ENCODE results near the gene ANK3.

ANK3 gene

DNA sequence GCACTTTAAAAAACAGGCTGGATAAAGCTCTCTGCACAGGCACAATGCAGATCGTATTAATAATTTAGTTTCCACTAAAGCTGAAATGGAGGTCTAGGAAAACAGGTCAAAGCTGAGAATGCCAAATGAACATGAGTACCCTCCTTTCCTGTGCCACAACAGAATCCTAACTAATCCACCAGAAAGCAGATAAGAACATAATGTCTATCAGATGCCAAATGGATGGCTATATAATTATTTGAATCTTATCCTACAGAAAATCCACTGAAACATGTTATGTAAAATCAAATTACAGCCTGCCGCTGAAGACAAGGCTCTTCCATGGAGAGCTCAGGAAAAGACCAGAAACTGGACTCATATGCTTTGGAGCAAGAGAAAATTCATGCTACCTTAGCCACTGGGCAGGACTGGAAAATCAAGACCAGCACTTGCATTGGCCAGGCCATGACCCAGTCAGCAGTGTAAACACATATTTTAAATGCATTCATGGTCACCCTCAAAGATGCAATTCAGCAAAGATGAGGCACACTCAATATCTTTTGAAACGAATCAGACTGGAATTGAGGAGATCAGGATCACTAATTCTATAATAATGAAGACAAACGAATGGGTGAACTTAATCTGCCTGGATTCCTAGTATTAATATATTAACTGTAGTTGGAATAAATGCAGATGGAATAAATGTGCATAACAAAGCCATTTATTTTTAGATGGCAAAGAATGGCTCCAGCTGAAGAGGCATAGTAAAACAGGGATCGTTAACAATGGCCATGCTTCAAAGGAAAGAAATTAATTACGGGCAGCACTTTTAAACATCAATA is 13.2 kb downstream of the ANK3 start:
- DNase-seq, result no peak

DNA sequence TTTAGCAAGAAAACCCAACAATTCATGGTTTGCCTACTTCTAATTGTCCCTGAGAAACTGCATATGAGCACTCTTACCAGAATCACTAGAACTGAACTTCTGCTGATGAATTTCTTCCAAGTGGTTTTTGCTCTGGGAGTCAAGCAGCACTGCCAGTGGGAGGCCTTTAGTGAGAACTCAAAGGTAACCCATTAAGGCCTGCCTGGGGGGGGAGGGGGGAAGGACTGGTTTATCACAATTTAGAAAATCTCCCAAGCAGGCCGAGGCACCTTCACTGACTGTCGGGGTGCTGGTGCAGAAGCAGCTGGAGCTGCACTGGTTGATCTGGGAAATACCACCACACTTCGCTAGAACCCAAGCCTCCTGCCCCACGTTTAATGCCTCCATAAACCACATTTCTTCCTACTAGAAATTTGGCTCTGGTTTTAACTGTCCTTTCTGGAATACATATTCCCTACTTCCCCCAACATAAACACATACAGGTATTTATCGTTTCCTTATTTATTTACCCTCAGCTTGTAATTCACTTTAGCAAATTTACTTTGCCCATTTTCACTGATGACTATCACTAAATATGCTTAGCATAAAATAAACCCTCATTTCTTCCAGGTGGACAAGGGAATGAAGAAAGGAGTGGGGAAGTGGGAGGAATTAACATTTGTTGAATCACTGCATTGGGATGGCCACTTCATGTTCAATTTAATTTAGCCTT is 14.2 kb downstream of the ANK3 start:
- DNase-seq, result no peak

DNA sequence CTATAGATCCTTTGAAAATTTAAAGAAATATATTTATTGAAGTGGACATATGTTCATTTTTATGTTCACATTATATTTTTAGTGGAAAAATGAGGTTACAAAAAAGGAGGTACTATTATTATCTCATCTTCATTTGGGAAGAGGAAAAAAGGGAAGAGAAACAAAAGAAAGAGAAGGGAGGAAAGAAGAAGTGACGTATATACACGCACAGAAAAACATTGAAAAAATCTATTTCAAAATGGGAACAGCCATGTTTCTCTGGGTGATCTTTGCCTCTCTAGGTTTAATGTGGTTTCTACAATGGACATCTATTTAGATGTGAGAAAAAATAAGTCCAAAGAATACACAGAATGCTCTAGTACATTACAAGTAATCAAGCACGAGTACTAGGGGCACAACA is 14.8 kb downstream of the ANK3 start:
- no peak for DNase-seq

DNA sequence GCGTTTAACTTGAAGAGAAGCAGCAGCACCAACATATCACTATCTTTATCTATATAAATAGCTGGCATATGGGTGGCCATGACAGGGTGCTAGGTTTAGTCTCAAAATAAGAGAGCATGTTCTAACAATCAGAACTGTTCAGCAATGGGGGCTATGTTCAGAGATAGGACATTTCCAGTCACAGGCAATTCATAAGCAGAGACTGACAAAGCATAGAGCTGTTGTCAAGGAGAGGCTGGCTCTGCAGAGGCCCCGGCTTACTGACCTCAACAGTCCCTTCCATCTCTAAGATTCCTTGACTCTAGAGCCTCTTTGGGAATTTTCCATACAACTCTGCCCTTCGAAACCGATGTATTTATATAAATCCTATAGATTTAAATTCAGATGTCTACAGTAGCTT is 17.2 kb downstream of the ANK3 start:
- no peak for DNase-seq

DNA sequence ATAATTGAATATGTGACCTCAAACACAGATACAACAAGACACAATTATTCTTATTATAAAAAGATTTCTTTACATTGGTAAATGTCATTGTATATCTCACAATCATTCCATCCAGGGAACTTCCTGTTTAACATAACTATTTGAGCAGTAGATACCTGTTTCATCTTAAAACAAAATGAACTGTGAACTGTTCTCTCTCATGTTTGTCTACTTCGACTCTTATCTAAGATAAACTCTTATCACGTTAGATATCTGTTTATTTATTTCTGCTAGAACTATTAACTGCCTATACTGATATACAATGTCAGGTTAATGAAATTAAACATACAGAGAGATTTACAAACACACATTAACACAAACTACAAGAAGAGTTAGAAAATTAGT is 20.1 kb downstream of the ANK3 start:
- no peak for DNase-seq

DNA sequence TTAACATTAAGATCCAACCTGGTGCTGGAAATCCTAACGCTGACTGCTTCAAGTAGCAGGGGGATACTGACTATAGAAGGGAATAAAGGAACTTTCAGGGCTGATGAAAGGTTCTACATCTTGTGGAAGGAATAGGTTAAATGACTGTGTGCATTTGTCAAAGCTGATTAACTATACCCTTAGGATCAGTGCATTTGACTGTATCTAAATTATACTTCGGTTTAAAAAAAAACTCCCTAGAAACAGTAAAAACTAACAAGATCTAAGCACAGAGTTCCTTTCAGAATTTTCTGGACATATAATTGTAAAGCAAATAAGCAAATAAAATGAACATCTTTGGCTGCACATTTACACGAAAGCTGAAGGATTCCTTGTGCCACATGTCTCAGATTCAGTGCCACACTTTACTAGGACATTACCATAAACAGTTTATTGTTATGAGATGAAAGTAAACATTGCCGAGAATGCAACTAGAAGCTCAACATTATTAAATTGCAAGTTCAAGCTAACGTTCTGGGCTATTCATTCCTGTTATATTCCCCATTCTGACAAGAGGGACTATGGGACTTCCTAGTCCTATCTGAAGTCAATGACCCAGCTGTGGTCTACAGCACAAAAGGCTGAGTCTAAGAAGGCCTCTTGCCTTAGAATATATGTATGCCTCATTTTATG is 20.7 kb downstream of the ANK3 start:
- no peak for DNase-seq

DNA sequence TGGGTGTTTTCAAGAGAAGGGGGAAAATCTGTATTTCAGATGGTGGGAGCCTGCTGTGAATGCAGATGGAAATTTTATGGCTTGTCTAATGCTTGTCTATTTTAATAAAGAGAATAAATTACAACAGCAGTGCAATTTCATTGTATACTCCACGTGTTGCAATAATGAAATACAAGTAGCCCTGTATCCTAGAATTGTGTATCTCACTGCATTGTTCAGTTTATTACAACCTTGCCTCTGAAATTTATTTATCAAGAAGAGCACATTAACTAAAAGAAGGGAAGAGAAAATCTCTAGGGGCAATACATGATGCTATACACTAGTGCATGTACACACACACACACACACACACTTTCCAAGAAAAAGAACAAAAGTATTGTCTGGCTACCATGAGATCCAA is 21.8 kb downstream of the ANK3 start:
- DNase-seq, result no peak

DNA sequence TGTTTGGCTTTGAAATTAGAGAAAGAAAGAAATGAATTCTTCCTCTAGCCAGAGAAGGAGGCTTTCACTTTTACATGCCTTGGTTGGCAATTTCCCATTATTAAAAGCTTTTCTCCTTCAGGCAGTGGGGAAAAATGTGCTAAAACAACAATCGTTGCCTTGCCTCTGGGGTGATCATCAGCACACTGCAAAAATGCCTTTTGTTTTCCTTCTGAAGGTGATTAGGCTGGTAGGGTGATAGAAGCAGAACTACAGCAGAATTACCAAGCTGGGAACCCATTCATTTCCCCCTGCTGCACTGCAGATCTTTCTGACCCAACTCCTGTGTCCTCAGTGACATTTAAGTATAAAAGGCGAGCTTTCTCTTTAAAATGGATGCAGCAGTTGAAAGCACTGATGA is 22.2 kb downstream of the ANK3 start:
- DNase-seq, result no peak

DNA sequence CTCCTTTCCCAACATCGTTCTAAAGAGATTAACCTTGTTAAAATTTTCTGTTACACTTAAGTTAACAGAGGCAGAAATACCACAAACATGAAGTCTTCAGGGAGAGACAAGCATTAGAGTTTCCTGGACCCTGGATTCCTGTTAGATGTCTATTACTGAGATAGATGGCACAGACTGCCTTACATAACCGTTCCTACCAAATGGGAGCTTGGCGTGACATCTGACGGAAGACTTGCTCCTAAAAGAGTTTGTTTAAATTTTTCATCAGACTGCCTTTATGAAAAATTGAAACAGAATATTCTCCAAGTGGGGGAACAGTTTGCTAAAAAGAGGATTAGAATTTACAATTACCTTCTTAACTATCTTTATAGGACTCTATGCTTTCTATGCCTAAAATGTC is 22.7 kb downstream of the ANK3 start:
- DNase-seq, result no peak

DNA sequence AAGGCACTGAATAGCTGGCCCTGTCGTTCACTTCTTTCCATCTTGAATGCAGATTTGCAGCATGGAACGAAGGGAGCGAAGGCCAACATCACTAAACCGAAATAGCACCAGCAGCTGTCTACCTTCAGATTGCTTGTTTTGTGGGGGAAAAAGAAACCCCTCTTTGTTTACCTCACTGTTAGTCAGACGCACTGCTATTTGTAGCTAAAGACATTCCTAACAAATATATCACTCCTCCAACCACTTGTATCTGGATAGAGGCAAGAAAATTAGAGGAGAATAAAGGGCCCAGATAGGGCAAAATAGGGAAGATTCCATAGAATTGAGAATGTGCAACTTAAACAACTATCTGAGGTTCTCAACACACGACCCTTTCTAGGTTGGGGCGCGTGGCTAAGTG is 26.5 kb downstream of the ANK3 start:
- DNase-seq, result no peak

DNA sequence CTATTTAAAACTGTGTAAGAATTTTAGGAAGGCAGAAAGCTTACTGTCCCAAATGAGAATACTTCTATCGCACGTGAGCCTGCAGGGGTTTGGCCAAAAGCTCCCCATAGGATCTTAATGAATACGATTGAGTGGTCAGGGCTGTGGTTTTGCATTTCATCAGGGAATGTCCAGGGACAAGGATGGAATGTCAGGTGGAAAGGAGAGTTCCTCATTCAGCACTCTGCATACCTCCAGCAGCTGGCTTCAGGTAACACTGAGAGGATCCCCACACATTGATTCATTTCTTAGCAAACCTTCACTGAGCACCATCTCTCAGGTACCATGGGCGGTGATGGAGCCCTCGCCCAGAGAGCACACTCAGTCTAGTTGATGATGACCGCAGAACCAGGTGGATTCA is 27.2 kb downstream of the ANK3 start:
- no peak for DNase-seq

DNA sequence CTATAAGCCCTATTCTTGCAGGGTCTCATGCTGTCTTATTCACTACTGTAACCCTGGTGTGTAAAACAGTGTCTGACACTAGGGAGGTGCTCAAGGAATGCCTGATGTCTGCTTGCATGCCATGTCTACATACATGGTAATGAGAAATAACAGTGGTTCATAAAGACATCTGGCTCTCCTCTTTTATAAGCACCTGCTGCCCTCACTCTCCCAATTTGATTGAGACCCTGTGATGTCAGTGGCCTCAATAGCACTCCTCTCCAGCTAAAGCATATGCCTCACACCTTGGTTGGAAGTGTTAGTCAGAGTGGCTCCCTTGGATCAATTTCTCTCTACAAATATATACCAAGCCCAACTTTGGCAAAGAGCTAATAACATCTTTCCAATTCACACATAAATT is 30.6 kb downstream of the ANK3 start:
- no peak for DNase-seq

DNA sequence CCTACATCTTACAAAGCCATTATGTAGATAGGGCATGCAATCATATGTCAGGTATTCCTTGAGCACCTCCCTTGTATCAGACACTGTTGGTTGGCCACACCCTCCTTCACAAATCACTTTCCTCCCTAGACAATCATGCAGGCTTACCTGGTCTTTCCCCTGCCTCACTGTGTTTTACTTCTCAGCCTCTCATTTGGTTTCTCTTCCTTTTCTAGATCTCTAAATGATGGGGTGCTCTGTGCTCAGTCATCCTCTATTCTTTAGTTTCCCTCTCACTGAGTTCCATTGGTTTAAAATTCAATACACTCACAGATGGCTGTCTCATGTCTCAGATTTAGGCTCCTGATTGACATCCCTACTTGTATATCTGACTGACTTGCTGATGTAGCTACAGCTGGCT is 31.4 kb downstream of the ANK3 start:
- no peak for DNase-seq

DNA sequence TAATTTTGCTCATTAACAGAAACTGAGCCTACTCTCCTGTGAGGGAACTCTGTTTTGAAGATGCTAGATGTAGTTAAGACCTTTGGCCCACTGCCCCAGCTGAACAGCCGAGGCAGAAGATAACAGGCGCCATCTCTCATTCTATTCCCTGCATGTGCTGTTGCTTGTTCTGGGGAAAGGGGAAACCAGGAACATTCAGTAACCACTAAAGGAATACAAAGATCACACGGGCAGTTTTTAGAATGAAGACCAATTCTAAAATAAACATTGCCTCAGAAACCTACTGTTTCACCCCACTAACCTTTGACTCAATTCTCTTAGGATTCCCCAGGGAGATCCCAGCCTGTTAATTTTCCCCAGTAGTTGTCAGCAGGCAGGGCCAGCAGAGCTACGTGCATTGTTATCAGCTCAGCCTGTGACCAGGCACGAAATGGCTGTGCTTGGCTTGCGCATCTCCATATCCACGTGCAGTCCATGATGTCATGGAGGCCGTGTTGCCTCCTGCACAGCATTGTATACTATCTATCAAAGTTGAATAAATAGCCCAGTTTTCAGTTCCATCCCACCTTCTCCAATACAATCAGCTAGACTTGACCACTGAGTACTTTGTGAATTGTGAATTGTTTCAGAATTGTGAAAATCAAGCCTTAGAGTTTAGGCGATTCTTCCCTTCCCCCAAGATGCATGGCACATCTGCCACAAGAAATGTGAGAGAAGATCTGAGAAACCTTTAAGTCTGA is 36.0 kb downstream of the ANK3 start:
- no peak for DNase-seq

DNA sequence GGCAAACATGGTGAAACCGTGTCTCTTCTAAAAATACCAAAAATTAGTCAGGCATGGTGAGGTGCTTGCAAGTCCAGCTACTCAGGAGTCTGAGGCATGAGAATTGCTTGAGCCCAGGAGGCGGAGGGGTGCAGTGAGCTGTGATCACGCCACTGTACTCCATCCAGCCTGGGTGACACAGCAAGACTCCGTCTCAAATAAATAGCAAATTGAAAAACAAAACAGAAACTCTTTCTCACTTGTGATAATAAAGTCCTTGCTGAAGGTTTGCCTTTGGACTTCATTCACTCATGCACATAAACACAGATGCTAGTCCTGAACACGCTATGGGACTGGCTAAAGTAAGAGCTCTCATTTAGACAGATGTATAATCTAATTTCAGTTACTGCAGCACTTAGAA is 37.6 kb downstream of the ANK3 start:
- no peak for DNase-seq

DNA sequence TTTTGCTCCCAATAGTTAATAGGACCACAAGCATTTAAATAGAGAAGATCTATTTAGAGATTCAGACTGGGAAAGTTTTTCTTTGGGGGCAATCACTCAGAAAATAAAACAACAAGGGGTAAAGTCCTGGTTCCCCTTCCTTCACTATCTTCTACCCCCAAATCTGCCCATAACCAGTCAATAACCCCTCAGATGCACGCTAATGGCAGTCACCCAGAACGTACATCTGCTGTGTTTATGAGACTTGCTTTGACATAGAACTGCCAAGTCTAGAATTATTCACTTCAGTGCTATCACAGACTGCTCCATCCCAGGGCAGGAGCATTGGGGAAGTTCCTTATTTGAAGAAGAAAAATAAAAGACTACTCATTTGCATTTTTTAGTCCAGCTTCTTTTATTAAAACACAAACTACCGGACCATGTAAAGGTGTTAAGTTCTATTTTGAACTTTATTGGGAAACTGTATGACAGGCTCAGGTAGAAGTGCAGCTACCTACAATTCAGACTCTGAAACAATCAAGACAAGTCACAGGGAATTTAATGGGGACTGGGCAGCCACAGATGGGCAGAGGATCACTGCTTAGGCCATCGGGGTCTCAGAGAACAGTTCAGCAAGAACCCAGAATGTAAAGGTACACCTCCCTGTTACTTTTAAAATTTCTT is 38.4 kb downstream of the ANK3 start:
- no peak for DNase-seq

DNA sequence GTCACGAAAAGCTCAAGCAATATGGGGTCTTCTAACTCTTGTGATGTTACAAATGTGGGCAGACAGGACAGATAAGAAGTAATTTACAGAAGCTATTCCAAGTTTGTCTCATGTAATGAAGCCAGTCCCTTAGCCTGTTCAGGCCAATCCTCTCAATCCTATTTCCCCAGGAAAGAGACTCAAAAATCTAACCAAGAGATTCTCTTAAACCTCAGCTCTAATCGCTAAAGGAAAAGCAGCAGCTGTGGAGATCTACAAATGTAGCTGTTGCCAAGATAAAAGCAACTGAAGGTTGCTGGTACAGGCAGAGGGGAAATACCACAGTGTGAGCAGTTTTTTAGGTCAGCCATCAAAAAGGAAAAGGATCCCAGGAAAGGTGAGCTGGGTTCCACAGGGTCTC is 39.3 kb downstream of the ANK3 start:
- DNase-seq, result no peak

DNA sequence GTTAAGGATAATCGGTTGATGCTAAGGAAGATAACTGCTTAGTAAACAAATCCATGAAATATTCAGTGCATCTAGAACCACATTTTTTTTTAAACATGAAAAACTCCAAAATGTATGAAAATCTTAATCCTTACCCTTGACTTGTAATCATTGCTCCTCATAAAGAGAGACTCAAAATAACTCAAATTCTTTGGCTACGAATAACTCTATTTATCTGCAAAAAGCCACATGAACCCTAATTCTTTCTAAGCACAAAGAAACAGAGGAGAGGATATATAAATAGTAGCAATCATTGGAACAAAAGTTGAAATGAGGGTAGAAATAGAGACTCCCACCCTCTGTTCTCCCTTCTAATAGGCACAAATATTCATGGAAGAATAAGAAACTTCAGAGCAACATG is 40.2 kb downstream of the ANK3 start:
- no peak for DNase-seq

DNA sequence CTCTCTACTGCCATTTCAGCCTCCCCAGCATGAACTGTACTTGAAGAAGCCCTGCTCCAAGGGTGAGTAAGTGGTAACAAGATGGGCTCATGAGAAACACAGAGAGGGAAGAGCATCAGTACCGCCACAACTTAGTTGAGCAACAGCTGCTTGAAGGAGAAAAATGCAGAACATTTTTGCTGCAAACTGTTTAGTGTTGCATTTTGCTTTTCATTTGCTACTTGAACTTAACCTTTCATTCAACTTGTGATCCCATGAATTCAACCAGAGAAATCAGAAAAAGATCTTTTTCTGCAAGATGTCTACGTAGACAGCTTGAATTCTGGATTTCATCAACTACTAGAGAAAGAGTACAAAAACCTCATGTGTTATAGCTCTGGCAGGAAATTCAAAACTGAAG is 40.7 kb downstream of the ANK3 start:
- no peak for DNase-seq

DNA sequence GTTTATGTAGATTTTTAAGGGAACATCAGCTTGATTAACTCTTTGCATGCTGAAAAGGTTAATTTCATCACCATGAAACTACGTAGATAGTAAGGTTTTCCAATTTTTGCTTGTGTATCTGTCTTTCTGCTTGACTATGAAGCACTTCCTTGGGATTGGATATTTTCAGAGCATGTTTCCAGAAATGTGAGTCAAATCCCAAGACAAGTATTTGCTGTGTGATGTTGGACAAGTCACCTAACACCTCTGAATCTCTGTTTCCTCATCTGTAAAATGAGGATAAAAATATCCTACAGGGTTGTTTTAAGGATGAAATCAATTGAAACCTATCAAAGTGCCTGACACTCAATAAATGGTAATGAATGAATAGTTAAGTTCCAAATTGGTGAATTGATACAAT is 42.4 kb downstream of the ANK3 start:
- DNase-seq, result no peak

DNA sequence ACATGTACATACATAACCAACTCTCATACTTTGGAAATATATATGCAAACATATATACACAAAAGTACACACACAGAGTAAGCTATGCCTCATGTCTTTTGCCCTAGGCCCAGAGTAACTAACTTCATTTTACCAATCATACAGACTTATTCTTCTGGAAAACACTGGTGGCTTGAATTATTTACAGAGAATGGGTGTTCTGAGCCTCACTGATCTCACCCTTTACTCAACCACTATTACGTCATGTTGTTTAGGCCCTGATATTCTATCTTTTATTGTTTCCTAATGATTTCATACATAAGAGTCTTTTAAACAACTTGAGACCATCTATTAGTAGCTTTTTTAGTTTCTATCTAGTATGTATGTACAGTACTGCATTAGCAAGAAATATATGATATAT is 43.0 kb downstream of the ANK3 start:
- DNase-seq, result no peak

DNA sequence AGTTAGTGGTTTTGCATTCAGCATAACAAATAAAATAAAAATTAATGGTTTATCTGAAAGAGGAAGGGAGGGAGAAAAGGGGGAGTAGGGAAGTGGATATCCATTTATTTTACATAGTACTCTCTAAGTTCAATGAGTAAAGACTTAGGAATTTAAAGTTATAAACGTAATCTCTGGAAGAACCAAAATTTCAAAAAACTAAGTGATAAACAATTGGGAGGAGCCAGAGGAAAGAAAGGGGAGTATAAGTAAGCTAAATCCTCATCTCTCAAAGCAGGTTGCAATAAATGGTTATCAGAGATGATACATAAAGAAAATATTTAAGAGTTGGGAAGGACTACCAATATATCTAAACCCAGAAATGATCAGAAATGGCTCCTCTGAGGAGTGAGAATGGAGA is 46.4 kb downstream of the ANK3 start:
- no peak for DNase-seq

DNA sequence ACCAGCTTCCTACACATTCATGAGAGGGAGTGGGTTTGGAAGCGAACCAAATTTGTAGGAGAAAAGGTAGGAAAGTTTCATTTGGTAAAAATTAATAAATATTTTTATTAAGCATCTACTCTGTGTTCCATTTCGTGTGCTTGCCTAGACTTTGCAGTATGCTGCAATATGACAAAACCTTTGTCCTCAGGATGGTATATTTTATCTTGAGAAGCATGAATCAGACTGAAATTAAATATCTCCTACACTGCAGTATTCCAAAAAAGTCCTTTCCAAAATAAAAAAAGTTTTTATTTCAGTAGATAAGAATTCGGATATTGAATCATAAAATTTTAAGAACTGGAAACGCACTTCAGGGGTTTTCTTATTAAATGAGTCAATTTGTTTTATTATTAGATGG is 47.7 kb downstream of the ANK3 start:
- no peak for DNase-seq
